ENCODE data around the gene MAD2L2.

DNA sequence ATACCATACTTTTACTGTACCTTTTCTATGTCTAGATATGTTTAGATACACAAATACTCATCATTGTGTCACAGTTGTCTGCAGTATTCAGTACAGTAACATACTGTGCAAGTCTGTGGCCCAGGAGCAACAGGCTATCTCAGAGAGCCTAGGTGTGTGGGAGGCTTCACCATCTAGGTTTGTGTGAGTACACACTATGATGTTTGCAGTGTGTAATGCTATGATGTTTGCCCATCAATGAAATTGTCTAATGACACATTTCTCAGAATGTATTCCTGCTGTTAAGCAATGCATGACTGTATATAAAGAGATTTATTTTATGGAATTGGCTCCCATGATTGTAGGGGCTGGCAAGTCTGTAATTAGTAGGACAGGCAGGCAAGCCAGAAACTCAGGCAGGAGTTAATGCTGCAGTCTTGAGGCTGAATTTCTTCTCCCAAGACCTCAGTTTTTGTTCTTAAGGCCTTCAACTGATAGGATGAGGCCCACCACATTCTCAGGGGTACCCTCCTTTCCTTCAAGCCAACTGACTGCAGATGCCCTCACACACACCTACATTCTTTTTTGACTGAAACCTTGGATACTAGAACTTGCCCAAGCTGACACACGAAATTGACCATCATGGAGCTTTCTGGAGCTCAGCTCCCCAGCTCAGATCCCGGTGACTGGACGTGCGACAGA lies 47.3 kb upstream of the MAD2L2 start:
- TF ChIP-seq, protein P1, sequence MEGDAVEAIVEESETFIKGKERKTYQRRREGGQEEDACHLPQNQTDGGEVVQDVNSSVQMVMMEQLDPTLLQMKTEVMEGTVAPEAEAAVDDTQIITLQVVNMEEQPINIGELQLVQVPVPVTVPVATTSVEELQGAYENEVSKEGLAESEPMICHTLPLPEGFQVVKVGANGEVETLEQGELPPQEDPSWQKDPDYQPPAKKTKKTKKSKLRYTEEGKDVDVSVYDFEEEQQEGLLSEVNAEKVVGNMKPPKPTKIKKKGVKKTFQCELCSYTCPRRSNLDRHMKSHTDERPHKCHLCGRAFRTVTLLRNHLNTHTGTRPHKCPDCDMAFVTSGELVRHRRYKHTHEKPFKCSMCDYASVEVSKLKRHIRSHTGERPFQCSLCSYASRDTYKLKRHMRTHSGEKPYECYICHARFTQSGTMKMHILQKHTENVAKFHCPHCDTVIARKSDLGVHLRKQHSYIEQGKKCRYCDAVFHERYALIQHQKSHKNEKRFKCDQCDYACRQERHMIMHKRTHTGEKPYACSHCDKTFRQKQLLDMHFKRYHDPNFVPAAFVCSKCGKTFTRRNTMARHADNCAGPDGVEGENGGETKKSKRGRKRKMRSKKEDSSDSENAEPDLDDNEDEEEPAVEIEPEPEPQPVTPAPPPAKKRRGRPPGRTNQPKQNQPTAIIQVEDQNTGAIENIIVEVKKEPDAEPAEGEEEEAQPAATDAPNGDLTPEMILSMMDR (IDR thresholded peaks at IDR 0.05), result no peak
- no peak for TF ChIP-seq POLR2A (IDR thresholded peaks at IDR 0.05)
- TF ChIP-seq EP300 (IDR thresholded peaks at IDR 0.05), result no peak

Measured in ovary (tissue), 3 donors.